HG03060 (cell line): Measurements from ENCODE around the gene DYSF.

Source experiments
- ATAC-seq: cut with Tn5 transposase; IDR thresholded peaks from one replicate; pipeline ENCODE4 v1.9.1; 2021; ENCODE audit warnings: low read depth, moderate number of reproducible peaks; ENCODE audit not compliant: unreplicated experiment

Gene DYSF

DNA sequence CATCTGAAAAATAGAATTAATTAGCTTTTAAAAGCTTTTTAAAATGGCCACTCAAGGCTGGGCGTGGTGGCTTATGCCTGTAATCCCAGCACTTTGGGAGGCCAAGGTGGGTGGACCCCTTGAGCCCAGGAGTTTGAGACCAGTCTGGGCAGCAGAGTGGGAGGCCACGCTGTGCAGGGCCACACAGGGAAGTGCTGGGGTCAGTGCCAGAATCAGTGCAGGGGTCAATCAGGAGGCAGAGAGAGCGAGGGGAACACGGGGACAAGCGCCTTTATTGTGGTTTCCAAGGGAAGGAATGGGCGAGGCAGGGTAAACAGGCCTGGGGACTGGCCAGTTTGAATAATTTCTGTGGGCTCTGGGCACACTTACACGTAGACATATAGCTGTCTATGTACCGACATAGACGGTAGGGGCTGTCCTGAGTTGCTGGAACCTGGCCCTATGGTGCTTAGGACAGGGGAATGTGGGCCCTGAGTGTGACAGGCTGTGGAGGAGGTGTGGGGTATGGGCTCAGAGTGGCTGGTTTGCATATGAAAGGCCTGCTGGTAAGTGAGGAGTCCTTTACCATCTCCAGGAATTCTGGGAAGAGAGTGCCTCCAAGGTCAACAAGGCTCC lies 42.9 kb downstream of the DYSF start:
- no peak for ATAC-seq

DNA sequence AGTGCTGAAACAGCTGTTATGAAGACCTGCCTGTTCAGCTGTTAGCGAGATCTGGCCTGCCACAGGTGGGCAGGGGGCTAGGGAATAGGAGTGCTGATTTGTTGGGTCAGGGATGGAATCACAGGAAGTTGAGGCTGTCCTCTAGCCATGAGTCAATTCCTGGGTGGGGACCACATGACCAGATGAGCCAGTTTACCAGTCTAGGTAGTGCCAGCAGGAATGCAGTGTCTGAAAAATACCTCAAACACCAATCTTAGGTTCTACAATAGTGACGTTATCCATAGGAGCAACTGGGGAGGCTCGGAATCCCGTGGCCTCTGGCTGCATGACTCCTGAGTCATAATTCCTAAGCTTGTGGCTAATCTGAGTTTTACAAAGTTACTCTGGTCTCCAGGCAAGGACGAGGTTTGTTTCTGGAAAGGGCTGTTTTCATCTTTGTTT lies 44.9 kb downstream of the DYSF start:
- no peak for ATAC-seq

DNA sequence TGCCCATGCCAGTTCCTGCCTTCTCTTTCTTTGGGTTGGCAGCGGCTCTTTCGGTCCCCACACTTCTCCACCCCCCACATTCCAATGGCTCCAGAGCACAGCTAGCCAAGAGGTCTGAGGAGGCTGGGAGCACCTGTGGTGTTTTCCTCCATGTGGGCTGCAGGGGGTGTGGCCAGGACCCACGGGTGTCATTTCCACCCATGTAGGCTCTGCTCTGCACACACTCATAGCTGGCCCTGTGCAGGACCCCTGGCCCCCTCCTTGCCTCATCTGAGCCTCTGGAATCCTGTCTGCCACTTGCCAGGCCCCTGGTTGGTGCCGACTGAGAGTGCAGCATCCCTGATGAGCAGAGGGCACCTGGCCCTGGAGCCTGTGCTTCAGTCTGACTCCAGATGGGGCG lies 46.3 kb downstream of the DYSF start:
- no peak for ATAC-seq

DNA sequence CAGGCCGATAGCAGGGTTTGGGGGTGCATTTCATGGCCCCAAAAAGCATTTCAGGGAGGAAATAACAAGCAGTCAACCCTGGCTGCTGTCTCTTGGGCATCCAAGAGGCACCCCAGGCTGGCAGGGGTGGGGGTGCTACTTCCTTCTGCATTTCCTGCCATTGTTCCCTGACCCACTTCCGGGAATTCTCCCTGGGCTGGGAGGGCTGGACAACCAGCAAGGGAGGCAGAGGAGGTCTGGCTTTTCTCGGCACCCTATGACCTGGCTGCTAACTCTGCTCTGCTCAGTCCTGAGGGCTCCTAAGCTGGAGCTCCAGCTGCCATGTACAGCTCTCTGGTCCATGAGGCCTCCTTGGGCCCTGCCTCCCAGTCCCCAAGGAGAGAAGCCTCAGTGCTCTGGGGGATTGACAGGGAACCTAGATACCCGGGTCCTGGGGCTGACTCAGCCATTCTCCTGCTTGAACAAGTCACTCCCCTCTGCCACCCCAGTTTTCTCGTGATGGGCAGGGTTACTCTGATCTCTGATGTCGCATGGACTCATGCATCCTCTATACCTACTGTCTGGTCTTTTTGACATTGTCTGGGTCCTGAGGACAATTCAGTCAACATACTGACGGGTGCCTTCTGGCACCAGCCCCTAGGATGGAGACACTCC lies 47.2 kb downstream of the DYSF start:
- ATAC-seq, result no peak

DNA sequence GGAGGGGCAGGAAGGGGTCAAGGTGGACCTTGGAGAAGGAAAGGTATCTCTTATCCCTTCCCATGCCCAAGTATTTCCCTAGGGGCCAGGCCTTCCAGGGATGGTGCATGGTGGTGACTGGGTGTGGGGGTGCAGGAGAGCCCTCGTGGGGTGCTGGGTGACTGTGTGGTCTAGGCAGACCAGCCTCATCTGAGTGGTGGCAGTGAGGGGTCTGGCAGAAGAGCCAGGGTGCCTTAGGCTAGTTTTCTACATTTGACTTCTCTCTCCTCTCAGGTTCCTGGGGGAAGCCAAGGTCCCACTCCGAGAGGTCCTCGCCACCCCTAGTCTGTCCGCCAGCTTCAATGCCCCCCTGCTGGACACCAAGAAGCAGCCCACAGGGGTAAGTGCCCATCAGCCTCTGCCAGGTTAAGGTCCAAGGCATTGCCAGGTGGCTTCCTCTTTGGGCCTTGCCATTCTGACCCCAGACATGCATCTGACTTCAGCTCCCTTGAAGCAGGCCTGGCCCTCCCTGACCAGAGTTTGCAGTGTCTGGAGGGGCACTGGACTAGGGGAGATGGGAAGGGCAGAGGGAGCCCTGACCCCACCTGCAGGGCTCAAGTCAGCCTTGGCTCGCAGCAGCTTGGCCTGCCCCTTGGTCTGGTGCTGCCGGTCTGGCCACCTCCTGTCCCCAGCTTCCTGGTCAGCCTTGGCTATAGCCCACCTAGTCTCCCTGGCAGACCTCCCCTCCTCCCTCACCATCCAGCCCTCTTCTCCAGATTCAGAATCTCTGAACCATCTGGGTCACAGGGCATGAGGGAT lies 49.8 kb downstream of the DYSF start:
- no peak for ATAC-seq

DNA sequence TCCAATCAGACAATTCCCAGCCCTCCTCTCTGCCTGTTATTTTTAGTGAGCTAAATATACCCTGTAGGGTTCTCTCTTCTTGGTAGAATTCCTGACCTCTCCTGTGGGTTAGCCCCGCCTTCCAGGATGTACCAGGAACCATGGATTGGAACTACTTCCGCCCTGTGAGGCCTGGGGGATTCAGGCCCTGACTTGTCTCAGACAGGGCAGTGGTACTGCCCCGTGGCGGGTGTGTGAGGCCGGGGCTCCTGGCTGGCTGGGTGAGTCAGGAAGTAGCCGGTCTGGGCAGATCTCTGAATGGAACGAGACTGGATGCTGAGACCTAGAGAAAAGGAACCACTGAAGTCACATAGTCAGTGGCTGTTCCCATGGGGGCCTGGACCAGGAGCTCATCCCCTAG lies 50.5 kb downstream of the DYSF start:
- ATAC-seq, result no peak

DNA sequence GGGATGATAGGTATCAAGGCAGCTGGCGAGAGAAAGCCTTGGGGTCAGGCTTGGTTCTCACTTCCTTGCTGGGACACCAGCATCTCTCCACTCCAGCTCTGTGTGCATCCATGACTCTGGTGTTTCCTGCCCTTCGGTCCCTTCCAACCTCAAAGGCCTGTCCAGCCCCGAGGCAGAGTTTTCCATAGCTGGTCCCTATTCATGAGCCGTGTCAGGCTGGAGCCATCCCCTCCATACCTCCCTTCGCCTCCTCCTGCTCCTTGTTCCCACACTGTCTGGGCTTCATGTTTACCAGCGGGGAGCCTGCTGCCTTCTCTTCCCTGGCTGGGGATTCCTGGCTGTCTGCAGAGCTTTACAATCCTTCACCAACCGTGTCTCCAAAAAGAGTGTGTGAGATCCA lies 51.2 kb downstream of the DYSF start:
- no peak for ATAC-seq

DNA sequence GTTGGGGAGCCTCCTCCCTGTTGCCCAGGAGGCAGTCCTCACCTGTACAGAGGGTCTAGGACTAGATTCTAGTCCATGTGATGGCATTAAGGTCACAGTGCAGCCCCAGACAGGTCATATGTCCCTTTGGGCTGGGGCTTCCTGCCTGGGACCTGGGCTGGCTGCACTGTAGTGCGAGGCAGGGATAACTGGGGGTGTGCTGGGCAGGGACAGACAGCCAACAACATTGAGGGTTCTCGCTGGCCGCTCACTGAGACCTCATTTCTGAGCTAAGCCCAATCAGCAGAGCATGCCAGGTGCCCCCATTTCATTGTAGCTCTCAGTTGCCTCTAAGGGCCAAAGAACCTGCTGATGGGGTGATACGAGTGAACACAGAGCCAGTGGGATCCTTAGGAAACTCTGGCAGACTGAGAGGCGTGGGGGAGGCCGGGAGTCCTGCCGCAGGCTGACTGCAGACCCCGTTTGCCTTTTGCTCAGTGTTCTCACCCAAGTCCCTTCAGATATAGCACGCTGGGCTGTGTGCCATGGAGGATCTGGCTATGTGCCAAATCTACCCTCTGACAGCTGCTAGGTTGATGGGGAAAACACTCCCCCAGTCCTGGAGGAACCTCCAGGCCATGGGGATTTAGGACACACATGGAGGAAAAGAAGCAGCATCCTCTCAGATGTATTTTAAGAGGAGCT lies 51.9 kb downstream of the DYSF start:
- ATAC-seq, result no peak

DNA sequence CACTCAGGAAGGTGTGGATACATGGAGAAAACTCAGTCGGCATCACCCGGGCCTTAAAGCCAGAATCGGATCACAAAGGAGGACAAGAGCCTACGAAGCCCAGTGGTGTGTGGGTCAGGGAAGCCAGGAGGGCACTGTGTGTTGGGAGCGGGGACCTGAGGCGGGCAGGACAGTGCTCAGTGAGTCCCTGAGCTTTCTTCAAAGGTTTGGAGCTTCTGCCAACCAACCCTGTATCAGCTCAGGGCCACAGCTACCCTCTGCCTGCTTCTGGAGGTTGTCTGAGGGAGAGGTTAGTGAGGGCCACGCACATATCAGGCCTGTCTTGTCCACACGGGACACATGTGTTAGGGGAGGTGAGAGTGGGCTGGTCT lies 52.4 kb downstream of the DYSF start:
- no peak for ATAC-seq

DNA sequence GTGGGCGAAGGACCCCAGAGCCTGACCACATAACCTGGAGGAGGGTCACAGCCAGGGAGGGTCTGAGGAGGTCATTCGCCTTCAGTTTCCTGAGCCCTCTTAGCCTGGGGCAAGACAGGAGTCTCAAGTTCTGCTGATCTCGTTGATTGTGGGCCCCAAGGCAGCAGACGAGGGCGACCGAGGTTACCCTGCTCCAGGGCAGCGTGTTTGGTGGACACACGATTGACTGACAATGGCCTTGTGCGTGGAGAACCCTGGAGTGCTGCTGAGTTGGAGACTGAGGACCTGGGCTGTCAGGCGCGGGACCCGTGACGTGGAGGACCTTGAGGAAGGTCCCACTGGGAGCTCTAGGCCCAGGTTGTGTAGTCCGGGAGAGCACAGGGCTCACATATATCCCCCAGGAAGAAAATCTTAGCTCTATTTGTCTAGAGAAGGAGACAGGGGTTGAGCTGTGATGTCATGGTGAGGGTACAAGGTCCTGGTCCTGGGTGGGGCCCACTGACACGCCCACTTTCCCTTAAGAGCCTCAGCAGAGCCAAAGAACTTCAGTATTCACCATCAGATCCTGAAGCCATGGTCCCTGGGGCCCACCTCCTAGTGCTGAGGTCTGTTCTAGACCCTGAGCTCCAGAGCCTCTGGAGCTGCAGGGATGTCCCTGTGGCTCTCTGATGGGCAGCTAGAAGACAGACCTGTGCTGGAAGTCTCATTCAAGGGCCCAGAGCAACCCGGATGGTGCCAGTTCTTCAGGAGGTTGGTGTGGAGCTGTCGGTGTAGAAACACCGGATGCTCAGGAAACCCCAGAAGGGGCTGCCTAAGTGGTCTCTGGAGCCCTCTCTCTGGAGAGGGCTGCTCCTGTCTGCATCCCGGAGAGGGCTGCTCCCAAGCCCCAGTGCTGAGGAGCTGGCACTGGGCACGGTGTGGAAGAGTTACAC lies 53.1 kb downstream of the DYSF start:
- no peak for ATAC-seq

DNA sequence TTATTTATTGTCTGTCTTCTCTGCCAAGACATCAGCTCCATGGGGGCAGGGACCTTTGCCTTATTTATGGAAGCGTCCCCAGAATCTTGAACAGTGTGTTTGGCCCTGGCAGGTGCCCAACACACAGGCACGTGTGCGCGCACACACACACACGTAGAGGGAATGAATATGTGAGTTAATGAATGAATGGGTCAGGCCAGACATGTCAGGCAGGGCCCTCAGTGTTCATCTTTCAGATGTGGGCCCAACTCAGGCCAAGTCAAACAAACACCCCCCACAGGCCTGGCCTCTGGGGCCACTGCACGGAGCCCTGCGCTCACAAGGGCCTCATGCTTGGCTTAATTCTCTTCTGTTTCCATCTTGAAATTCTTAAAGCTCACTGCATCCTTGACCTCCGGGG lies 54.1 kb downstream of the DYSF start:
- no peak for ATAC-seq

DNA sequence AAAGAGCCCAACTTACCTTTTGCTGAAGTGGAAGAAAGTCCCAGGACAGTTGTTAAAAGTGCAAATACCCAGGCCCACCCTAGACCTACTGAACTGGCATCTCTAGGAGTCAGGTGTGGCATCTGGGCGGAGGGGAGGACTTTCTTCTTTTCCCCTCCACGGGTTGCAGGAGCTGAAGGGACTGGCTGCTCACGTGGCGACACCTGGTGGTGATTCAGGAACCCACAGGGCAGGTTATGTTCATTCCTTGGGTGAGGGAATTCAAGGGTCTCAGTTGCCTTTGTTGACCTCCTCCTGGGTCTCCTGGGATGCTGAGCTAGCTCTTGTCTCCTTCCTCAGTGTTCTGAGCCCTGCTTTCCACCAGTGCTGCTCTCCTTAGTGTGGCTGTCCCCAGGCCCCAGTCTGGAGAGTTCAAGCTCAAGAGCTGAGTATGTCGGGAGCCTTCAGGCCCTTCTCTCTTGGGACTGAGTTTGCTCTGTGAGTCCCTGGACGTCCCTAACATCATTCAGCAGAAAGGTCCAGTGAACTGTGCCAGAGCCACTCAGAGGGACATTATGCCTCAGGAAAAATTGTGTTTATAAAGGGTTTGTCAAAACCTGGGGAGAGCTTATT lies 56.9 kb downstream of the DYSF start:
- no peak for ATAC-seq

DNA sequence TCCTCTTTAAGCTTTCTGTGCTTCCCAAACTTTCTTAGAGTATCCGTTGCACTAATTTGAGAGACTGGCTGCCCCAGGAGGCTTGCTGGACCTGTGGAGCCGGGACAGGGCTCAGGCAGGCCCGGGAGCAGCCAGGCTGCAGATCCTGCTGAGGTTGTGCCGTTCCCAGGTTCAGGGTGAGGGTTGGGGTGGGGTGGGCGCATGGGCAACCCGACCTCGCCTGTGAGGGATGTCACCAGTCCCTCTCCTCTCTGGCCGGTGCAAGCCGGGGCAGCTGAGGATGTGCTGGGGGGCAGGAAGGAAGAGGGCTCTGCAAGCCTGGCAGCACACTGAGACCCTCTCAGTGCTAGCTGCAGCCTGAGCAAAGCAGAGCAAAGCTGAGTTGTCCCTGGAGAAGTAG lies 57.6 kb downstream of the DYSF start:
- ATAC-seq, result no peak

DNA sequence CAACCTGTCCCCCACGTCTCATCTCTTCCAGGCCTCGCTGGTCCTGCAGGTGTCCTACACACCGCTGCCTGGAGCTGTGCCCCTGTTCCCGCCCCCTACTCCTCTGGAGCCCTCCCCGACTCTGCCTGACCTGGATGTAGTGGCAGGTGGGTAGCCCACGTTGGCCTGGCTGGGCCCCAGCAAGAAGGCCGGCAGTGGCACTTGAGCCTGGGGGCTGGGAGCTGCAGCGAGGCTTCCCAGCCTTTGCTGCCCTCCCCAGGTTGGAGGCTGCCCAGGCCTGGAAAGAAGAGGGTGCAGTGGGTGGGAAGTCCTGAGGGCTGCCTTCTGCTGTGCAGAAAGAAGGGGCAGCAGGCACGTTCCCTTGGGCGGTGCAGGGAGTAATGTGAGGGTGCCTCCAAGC lies 58.4 kb downstream of the DYSF start:
- ATAC-seq, result no peak

DNA sequence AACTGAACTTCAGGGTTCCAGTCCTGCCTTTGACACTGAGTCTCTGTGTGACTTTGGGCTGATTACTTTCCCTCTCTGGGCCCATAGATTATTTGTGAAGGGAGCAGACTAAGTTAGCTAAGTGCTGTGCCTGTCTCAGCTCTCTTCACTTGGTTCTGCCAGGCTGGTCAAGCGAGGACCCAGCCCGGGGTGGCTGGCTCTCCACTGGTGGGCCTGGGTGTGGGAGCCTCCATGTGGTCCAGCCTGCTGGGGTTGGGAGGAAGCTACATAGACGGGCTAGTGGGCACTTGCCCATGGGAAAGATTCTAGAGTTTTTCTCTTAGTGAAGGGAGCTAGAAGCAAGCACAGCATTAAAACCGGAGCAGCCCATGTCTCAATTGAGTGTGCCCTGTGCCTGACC lies 59.0 kb downstream of the DYSF start:
- no peak for ATAC-seq

DNA sequence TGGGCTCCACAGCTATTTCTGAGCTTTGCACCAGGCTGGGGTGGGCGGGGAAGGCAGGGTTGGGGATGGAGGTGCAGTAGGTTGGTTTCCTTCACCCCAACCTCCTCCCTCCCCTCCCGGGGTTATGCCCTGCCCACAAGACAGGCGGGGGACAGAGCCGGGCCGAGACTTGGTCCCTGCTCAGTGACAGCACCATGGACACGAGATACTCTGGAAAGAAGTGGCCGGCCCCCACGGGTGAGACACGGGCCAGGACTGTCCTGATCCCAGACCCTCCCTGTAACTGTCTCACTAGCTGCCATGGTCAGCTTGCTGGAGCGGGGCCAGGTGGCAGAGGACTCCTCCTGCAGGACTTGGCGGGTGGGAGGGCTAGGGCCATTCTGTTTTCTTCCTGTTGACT lies 59.7 kb downstream of the DYSF start:
- ATAC-seq, result no peak

DNA sequence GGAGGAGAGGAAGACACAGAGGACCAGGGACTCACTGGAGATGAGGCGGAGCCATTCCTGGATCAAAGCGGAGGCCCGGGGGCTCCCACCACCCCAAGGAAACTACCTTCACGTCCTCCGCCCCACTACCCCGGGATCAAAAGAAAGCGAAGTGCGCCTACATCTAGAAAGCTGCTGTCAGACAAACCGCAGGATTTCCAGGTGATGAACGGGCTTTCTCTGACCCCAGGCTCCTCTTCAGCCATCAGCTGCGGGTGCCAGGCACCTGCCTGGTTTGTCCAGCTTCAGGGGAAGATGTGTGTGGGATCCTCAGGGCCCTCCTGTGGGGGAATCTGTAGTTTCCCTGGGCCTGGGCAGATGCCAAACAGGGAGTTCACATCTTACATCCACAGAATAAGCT lies 60.4 kb downstream of the DYSF start:
- no peak for ATAC-seq

DNA sequence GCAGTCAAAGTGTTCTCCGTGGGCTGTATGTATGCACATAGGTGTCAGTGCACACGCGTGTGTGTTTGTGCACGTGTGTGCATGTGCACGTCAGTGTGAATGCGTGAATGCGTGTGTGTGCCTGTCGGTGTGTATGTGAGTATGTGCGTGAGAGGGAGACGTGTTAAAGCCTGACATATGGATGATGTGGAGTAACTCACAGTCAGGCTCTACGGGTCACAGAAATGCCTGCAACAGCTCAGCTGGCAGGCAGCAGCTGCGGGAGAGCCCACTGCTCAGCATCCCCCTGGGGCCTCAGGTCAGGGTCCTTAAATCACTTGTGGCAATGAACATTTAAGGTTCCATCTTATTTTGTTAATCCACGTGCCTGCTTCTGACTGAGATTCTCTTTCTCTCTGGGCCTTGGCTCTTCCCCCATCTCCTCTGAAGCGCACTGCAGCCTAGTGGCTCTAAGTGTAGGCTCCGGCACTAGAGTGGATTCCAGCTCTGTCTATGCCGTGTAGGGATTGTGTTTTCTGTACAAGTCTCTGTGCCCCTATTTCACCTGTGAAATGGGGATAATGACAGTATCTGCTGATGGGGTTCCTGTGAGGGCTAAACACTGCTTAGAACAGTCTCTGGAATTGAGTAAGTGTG lies 63.0 kb downstream of the DYSF start:
- ATAC-seq, result no peak

DNA sequence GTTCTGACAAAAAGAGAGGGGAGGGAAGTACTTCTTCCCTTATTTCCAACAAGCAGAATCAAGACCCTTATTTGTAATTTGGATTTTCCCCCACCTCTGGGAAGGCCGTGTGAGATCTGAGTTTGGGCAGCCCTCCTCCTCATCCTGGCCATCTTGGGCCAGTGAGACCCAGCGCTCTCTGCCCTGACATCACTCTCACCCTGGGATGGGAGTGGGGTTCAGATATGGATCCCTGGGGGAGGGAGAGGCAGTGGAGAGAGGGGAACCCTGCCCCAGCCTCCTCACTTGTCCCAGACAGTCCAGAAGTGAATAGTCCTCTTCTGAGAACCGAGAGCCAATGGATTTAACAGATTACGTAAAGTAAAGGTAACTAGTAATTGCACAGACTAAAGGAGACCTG lies 64.5 kb downstream of the DYSF start:
- ATAC-seq, result no peak
